ENCODE measurements around the gene SORBS1. TPM values are rescaled to one million over a fixed set of nuclear protein-coding genes. Genes with fewer than 3 reads are reported as not detected.
A peak's percentile ranks its signal among the peaks of the same experiment; 100 is the strongest.

SORBS1 gene
- total RNA-seq, 4 donors from 2014 or later: 92.2 to 308 (median 150) TPM

GRCh38 chr10:95325863-95326262 lies 235.3 kb downstream of the SORBS1 start:
- Histone ChIP-seq H3K9me3 (no peaks in the 10 kb centered on the region), H3K4me1 (peaks cover 0 to 5% (median 0%) of the 10 kb centered on the region in 4 donors), H3K27me3 (no peaks in the 10 kb centered on the region), H3K4me3 (no peak overlapping the region), H3K27ac (peak overlapping the region; percentile 6 to 62 (median 21)), H3K36me3 (peaks cover 0 to 4% (median 0%) of the 10 kb centered on the region in 4 donors)
- DNase-seq: no peak
- in situ Hi-C loops (cut with MboI; ENCODE audit: low pct_ligation_motif_present in 1 of 4, low pct_unique_long_range_greater_than_20kb in 1 of 4, low sequenced_read_pairs in 3 of 4) (no loop called here), intact Hi-C loops (cut with DNase I; ENCODE audit: low total_unique reads) (no loop called here)
- TF ChIP-seq CTCF (IDR thresholded peaks at IDR 0.05) (no peak), EP300 (IDR thresholded peaks at IDR 0.05; ENCODE audit: low read depth) (no peak), POLR2AphosphoS5 (IDR thresholded peaks at IDR 0.05) (no peak), POLR2A (IDR thresholded peaks at IDR 0.05) (no peak)
- 50 to 84% methylated on average over 2 of the region's 2 CpGs for WGBS, 2 donors (ENCODE audit: low coverage in 1 of 2)

- Histone ChIP-seq H3K27me3 (no peaks in the 10 kb centered on the region), H3K9me3 (no peaks in the 10 kb centered on the region), H3K4me3 (no peak overlapping the region), H3K36me3 (peaks cover 0 to 4% (median 0%) of the 10 kb centered on the region in 4 donors), H3K4me1 (peaks cover 0 to 5% (median 0%) of the 10 kb centered on the region in 4 donors), H3K27ac (no peak overlapping the region)
- no peak for TF ChIP-seq EP300 (IDR thresholded peaks at IDR 0.05; ENCODE audit: low read depth)
- TF ChIP-seq CTCF (IDR thresholded peaks at IDR 0.05): no peak
- TF ChIP-seq POLR2A (IDR thresholded peaks at IDR 0.05): no peak
- no peak for TF ChIP-seq POLR2AphosphoS5 (IDR thresholded peaks at IDR 0.05)
- in situ Hi-C loops (cut with MboI; ENCODE audit: low pct_ligation_motif_present in 1 of 4, low pct_unique_long_range_greater_than_20kb in 1 of 4, low sequenced_read_pairs in 3 of 4) (no loop called here), intact Hi-C loops (cut with DNase I; ENCODE audit: low total_unique reads) (no loop called here)
- no peak for DNase-seq
- WGBS, 2 donors (ENCODE audit: low coverage in 1 of 2): 83 to 84% methylated on average over 5 to 11 of the region's 11 CpGs
Observed at GRCh38 chr10:95324436-95325268, 236.5 kb downstream of the SORBS1 start.

- intact Hi-C loops (cut with DNase I; ENCODE audit: low total_unique reads): no loop called here
- TF ChIP-seq POLR2A (IDR thresholded peaks at IDR 0.05) (no peak), POLR2AphosphoS5 (IDR thresholded peaks at IDR 0.05) (no peak), CTCF (IDR thresholded peaks at IDR 0.05) (no peak), EP300 (IDR thresholded peaks at IDR 0.05; ENCODE audit: low read depth) (no peak)
- in situ Hi-C loops (cut with MboI; ENCODE audit: low pct_ligation_motif_present in 1 of 4, low pct_unique_long_range_greater_than_20kb in 1 of 4, low sequenced_read_pairs in 3 of 4): no loop called here
- Histone ChIP-seq H3K36me3 (peaks cover 0 to 4% (median 1%) of the 10 kb centered on the region in 4 donors), H3K4me1 (peaks cover 0 to 3% (median 0%) of the 10 kb centered on the region in 4 donors), H3K27ac (no peak overlapping the region), H3K27me3 (no peaks in the 10 kb centered on the region), H3K9me3 (no peaks in the 10 kb centered on the region), H3K4me3 (no peak overlapping the region)
- WGBS, 2 donors (ENCODE audit: low coverage in 1 of 2): 85 to 95% methylated on average over 5 to 10 of the region's 10 CpGs
- no peak for DNase-seq
Observed at GRCh38 chr10:95321554-95322301, 239.4 kb downstream of the SORBS1 start.

- no peak for DNase-seq
- Histone ChIP-seq H3K27ac (no peak overlapping the region), H3K27me3 (no peaks in the 10 kb centered on the region), H3K4me3 (no peak overlapping the region), H3K36me3 (peaks cover 0 to 10% (median 2%) of the 10 kb centered on the region in 4 donors), H3K9me3 (no peaks in the 10 kb centered on the region), H3K4me1 (peaks cover 0 to 3% (median 0%) of the 10 kb centered on the region in 4 donors)
- in situ Hi-C loops (cut with MboI; ENCODE audit: low pct_ligation_motif_present in 1 of 4, low pct_unique_long_range_greater_than_20kb in 1 of 4, low sequenced_read_pairs in 3 of 4) (no loop called here), intact Hi-C loops (cut with DNase I; ENCODE audit: low total_unique reads) (no loop called here)
- no peak for TF ChIP-seq CTCF (IDR thresholded peaks at IDR 0.05)
- TF ChIP-seq POLR2AphosphoS5 (IDR thresholded peaks at IDR 0.05): no peak
- TF ChIP-seq EP300 (IDR thresholded peaks at IDR 0.05; ENCODE audit: low read depth): no peak
- no peak for TF ChIP-seq POLR2A (IDR thresholded peaks at IDR 0.05)
Observed at GRCh38 chr10:95319239-95319638, 241.9 kb downstream of the SORBS1 start.
